Activated CD8-positive, alpha-beta T cell treated with anti-CD3 and anti-CD28 coated beads, Interleukin-2, amount 10 ng/mL, durations not matched to agents 7 days and 5 days (primary cell): Measurements from ENCODE around the gene FBXO7. TPM values are rescaled to one million over a fixed set of nuclear protein-coding genes. Genes with fewer than 3 reads are reported as not detected.

ENCODE experiments used
- ATAC-seq: fragments of 150-1000 bp; cut with Tn5 transposase; one replicate; pipeline ENCODE4 v1.10.0; 2021; ENCODE audit warnings: moderate library complexity
- CTCF ChIA-PET: fragments of 350-600 bp; sonication (Branson Sonifier 250); formaldehyde crosslinking; loops from one replicate; lab custom pipeline; 2021; ENCODE audit warnings: antibody characterized with exemption; lab: Charles Lee
- POLR2A ChIA-PET: fragments of 350-600 bp; sonication (Branson Sonifier 250); formaldehyde crosslinking; loops from one replicate; lab custom pipeline; 2021; ENCODE audit warnings: antibody characterized with exemption; lab: Charles Lee
- DNase-seq: peaks from one replicate; pipeline ENCODE4 v3.0.0-alpha.2; 2020
- H3K27ac Mint-ChIP-seq: one replicate; pipeline ENCODE4 v1.8.0; 2021; ENCODE audit warnings: mild to moderate bottlenecking, mixed read lengths
- H3K27me3 Mint-ChIP-seq: one replicate; pipeline ENCODE4 v1.8.0; 2021; ENCODE audit warnings: low read depth, mixed read lengths
- H3K36me3 Mint-ChIP-seq: one replicate; pipeline ENCODE4 v1.8.0; 2021; ENCODE audit warnings: low read depth, mixed read lengths
- H3K4me1 Mint-ChIP-seq: one replicate; pipeline ENCODE4 v1.8.0; 2021; ENCODE audit warnings: low read depth, mixed read lengths
- H3K4me3 Mint-ChIP-seq: one replicate; pipeline ENCODE4 v1.8.0; 2021; ENCODE audit warnings: mild to moderate bottlenecking, mixed read lengths
- H3K9me3 Mint-ChIP-seq: one replicate; pipeline ENCODE4 v1.8.0; 2022; ENCODE audit warnings: mixed read lengths; ENCODE audit not compliant: insufficient read depth
- total RNA-seq, 2 experiments: library from RNA; stranded (reverse); gene quantifications; one replicate each; pipeline ENCODE4 v1.2.3, GENCODE V29; 2021

Gene FBXO7
- total RNA-seq, 2 experiments from 2014 or later, result 84.0 to 90.0 TPM

DNA sequence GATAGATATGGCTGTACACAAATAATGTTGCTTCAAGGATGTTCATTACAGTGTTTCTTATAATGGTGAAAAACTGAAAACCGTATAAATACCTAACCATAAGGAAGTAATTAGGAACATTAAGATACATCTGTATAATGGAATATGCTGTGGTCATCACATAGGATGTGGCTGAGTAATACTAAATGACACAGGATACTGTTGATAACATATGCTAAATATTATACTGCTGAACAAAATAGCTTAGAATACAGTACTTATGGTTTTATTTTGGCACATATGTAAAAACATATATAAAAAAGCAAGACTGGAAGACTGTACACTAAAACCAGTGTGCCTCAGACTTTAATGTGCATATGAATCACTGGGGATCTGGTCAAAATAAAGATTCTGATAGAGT is 43.8 kb downstream of the FBXO7 start:
- Mint-ChIP-seq H3K36me3 (no peaks in the 10 kb centered on the region), H3K27me3 (no peaks in the 10 kb centered on the region), H3K9me3 (peaks cover 4% of the 10 kb centered on the region), H3K27ac (no peak overlapping the region), H3K4me3 (no peak overlapping the region), H3K4me1 (no peaks in the 10 kb centered on the region)
- ATAC-seq (no peak), DNase-seq (no peak)
- CTCF ChIA-PET, result interaction anchor here (0.9 to 3.7 kb wide), 5 partner anchors 10 to 45 kb away, joined by 3 to 9 read pairs (median 4); no protein-coding TSS in a partner anchor
- POLR2A ChIA-PET, result no interaction called here

GRCh38 chr22:32518848-32519247 is 44.2 kb downstream of the FBXO7 start:
- Mint-ChIP-seq H3K9me3 (peaks cover 4% of the 10 kb centered on the region), H3K27ac (no peak overlapping the region), H3K4me3 (no peak overlapping the region), H3K4me1 (no peaks in the 10 kb centered on the region), H3K36me3 (no peaks in the 10 kb centered on the region), H3K27me3 (no peaks in the 10 kb centered on the region)
- no peak for DNase-seq
- ATAC-seq, result no peak
- CTCF ChIA-PET, result interaction anchor here (0.8 to 3.7 kb wide), 4 partner anchors 11 to 32 kb away, joined by 4 to 9 read pairs (median 5); no protein-coding TSS in a partner anchor
- POLR2A ChIA-PET, result no interaction called here

GRCh38 chr22:32520612-32521011 is 46.0 kb downstream of the FBXO7 start:
- no peaks in the 10 kb centered on the region for H3K27me3 Mint-ChIP-seq
- H3K4me1 Mint-ChIP-seq, result no peaks in the 10 kb centered on the region
- ChIA-PET CTCF (no interaction called here), POLR2A (no interaction called here)
- no peak overlapping the region for H3K27ac Mint-ChIP-seq
- no peak for ATAC-seq
- no peaks in the 10 kb centered on the region for H3K9me3 Mint-ChIP-seq
- H3K36me3 Mint-ChIP-seq, result no peaks in the 10 kb centered on the region
- H3K4me3 Mint-ChIP-seq, result no peak overlapping the region
- DNase-seq, result no peak

GRCh38 chr22:32522237-32522636 is 47.6 kb downstream of the FBXO7 start:
- POLR2A ChIA-PET, result no interaction called here
- DNase-seq (no peak), ATAC-seq (no peak)
- Mint-ChIP-seq H3K9me3 (no peaks in the 10 kb centered on the region), H3K27me3 (no peaks in the 10 kb centered on the region), H3K27ac (no peak overlapping the region), H3K4me3 (no peak overlapping the region), H3K36me3 (no peaks in the 10 kb centered on the region), H3K4me1 (no peaks in the 10 kb centered on the region)
- CTCF ChIA-PET, result interaction anchor here (0.5 kb wide), 1 partner anchor 520 kb away, joined by 3 read pairs; no protein-coding TSS in a partner anchor

DNA sequence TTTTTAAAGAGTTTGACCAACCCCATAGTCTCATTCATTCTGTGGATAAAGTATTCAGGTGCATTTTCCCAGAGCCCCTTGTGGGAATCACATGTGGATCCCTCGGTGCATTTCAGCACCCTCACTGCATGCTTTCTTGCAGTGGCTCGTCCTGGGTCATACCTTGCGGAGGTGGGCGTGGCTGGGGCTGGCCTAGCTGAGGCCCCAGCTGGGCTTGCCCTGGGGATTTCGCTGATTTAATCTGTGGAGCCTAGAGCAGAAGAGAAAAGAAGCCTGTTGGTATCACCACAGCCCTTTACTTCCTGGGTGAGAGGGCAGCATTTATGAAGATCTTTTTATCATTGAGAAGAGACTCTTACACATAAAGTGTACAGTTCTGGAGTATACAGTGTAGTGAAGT is 53.1 kb downstream of the FBXO7 start:
- H3K27me3 Mint-ChIP-seq, result no peaks in the 10 kb centered on the region
- no peak overlapping the region for H3K4me3 Mint-ChIP-seq
- H3K9me3 Mint-ChIP-seq, result no peaks in the 10 kb centered on the region
- POLR2A ChIA-PET, result no interaction called here
- CTCF ChIA-PET, result interaction anchor here (1.8 to 5.0 kb wide), 2 partner anchors 269 to 491 kb away, joined by 4 to 36 read pairs; no protein-coding TSS in a partner anchor
- no peaks in the 10 kb centered on the region for H3K36me3 Mint-ChIP-seq
- ATAC-seq (no peak), DNase-seq (no peak)
- H3K27ac Mint-ChIP-seq, result no peak overlapping the region
- H3K4me1 Mint-ChIP-seq, result no peaks in the 10 kb centered on the region

- ChIA-PET CTCF (interaction anchor here (1.4 to 5.0 kb wide), 6 partner anchors 39 to 490 kb away, joined by 4 to 36 read pairs (median 4); no protein-coding TSS in a partner anchor), POLR2A (no interaction called here)
- ATAC-seq (no peak), DNase-seq (no peak)
- Mint-ChIP-seq H3K9me3 (no peaks in the 10 kb centered on the region), H3K36me3 (no peaks in the 10 kb centered on the region), H3K27me3 (no peaks in the 10 kb centered on the region), H3K27ac (no peak overlapping the region), H3K4me3 (no peak overlapping the region), H3K4me1 (no peaks in the 10 kb centered on the region)
Measured at GRCh38 chr22:32528316-32528715, 53.7 kb downstream of the FBXO7 start.

GRCh38 chr22:32528984-32529982 is 54.7 kb downstream of the FBXO7 start:
- no peaks in the 10 kb centered on the region for H3K36me3 Mint-ChIP-seq
- no peak overlapping the region for H3K27ac Mint-ChIP-seq
- H3K4me3 Mint-ChIP-seq, result no peak overlapping the region
- DNase-seq (peak; percentile 78), ATAC-seq (peak; percentile 69)
- ChIA-PET POLR2A (no interaction called here), CTCF (interaction anchor here (1.3 to 5.0 kb wide), 8 partner anchors 11 to 489 kb away, joined by 4 to 36 read pairs (median 4); no protein-coding TSS in a partner anchor)
- H3K27me3 Mint-ChIP-seq, result no peaks in the 10 kb centered on the region
- no peaks in the 10 kb centered on the region for H3K9me3 Mint-ChIP-seq
- H3K4me1 Mint-ChIP-seq, result no peaks in the 10 kb centered on the region

- no peak overlapping the region for H3K27ac Mint-ChIP-seq
- H3K9me3 Mint-ChIP-seq, result no peaks in the 10 kb centered on the region
- ATAC-seq, result no peak
- POLR2A ChIA-PET, result no interaction called here
- DNase-seq, result no peak
- no peaks in the 10 kb centered on the region for H3K4me1 Mint-ChIP-seq
- no peak overlapping the region for H3K4me3 Mint-ChIP-seq
- H3K36me3 Mint-ChIP-seq, result no peaks in the 10 kb centered on the region
- CTCF ChIA-PET, result interaction anchor here (1.9 to 5.0 kb wide), 2 partner anchors 12 to 265 kb away, joined by 6 to 36 read pairs; no protein-coding TSS in a partner anchor
- no peaks in the 10 kb centered on the region for H3K27me3 Mint-ChIP-seq
Measured at GRCh38 chr22:32531228-32531627, 56.6 kb downstream of the FBXO7 start.

DNA sequence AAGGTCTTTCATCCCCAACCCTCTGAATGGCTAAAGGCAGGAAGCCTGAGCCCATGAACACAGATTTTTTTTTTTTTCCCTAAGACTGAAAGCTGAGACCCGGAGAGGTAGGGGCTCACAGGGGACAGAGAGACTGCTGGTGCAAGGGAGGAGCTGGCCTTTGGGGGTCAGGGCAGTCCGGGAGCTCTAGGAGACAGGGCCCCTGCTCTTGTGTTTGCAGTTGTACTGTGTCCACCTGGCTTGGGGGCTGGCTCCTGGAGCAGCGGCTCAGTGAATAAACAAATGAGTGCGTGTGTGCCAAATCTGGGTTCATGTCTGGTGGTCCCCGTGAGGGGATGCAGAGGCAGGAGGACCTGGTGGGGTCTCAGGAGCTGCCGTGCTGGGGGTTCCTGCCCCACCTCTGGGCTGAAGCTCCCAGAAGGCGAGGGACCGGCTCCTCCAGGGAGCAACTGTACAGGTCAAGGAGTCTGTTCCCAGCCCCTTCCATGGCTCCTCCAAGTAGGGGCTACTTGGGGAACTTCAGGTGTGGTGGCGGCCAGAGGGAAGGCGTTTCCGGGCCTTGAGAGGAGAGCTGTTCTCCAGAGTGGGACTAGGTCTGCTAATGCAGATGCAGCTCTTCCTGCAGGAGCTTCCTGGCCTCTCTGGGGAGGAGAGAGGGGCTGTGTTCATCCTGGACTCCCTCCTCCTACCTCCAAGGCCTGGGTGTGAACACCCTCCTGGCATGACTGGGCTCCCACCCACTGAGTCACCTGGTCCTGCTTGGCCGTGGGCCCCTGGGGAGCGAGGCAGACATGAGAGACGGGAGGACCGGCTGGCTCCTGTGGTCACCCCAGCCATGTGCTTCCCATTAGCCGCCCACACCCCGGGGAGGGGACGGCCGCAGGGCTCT is 57.6 kb downstream of the FBXO7 start:
- no peak overlapping the region for H3K27ac Mint-ChIP-seq
- H3K4me1 Mint-ChIP-seq, result no peaks in the 10 kb centered on the region
- no peak overlapping the region for H3K4me3 Mint-ChIP-seq
- ChIA-PET CTCF (interaction anchor here (0.6 to 1.9 kb wide), 2 partner anchors 13 to 142 kb away, joined by 3 to 6 read pairs; no protein-coding TSS in a partner anchor), POLR2A (interaction anchor here (0.5 kb wide), 1 partner anchor 20 kb away, joined by 3 read pairs; no protein-coding TSS in a partner anchor)
- H3K36me3 Mint-ChIP-seq, result no peaks in the 10 kb centered on the region
- DNase-seq (no peak), ATAC-seq (no peak)
- H3K27me3 Mint-ChIP-seq, result no peaks in the 10 kb centered on the region
- no peaks in the 10 kb centered on the region for H3K9me3 Mint-ChIP-seq

GRCh38 chr22:32532820-32533128 is 58.2 kb downstream of the FBXO7 start:
- POLR2A ChIA-PET, result interaction anchor here (0.5 kb wide), 2 partner anchors 20 to 45 kb away, joined by 3 to 4 read pairs; no protein-coding TSS in a partner anchor
- H3K4me1 Mint-ChIP-seq, result no peaks in the 10 kb centered on the region

More at GRCh38 chr22:32532820-32533128, 58.2 kb downstream of the FBXO7 start:
- DNase-seq (no peak), ATAC-seq (no peak)
- CTCF ChIA-PET, result no interaction called here
- no peak overlapping the region for H3K4me3 Mint-ChIP-seq
- no peaks in the 10 kb centered on the region for H3K27me3 Mint-ChIP-seq
- no peak overlapping the region for H3K27ac Mint-ChIP-seq
- H3K9me3 Mint-ChIP-seq, result no peaks in the 10 kb centered on the region
- H3K36me3 Mint-ChIP-seq, result no peaks in the 10 kb centered on the region
